HG03432 (cell line): ENCODE data around the gene TPH1.
"Not testable (repeated sequence)": the region's sequence is repeated elsewhere in the genome, so short reads cannot be mapped to it uniquely, and the experiment has no call there.

Experiments used
- ATAC-seq: cut with Tn5 transposase; IDR thresholded peaks from one replicate; pipeline ENCODE4 v1.9.1; 2021; ENCODE audit warnings: mild to moderate bottlenecking, moderate library complexity; ENCODE audit not compliant: unreplicated experiment

The TPH1 gene

GRCh38 chr11:18027475-18027874 lies 18.6 kb downstream of the TPH1 start:
- no peak for ATAC-seq

GRCh38 chr11:18022419-18022818 lies 23.6 kb downstream of the TPH1 start:
- ATAC-seq = no peak

GRCh38 chr11:18019650-18020049 lies 26.4 kb downstream of the TPH1 start:
- no peak for ATAC-seq

- no peak for ATAC-seq
Measured at GRCh38 chr11:18016789-18017188, 29.3 kb downstream of the TPH1 start.

- no peak for ATAC-seq
Measured at GRCh38 chr11:18014876-18015275, 31.2 kb downstream of the TPH1 start.

- ATAC-seq = no peak
Measured at GRCh38 chr11:18013790-18014507, 32.1 kb downstream of the TPH1 start.

- ATAC-seq = peak; percentile 96
Measured at GRCh38 chr11:18012906-18013781, 32.9 kb downstream of the TPH1 start, which contains the start of gene SERGEF. SERGEF (minus strand) TSS chr11:18013047; CDS start chr11:18013010, 37 bp downstream.

- ATAC-seq = no peak
Measured at GRCh38 chr11:18012122-18012905, 33.8 kb downstream of the TPH1 start.

- no peak for ATAC-seq
Measured at GRCh38 chr11:18011633-18012032, 34.4 kb downstream of the TPH1 start.

GRCh38 chr11:18010977-18011586 lies 35.0 kb downstream of the TPH1 start:
- no peak for ATAC-seq

GRCh38 chr11:18010121-18010670 lies 35.9 kb downstream of the TPH1 start:
- ATAC-seq = no peak

GRCh38 chr11:18005376-18006129 lies 40.5 kb downstream of the TPH1 start:
- ATAC-seq = no peak

- no peak for ATAC-seq
Measured at GRCh38 chr11:18001191-18001590, 44.9 kb downstream of the TPH1 start.

- ATAC-seq = peak; percentile 68
Measured at GRCh38 chr11:18000760-18001159, 45.3 kb downstream of the TPH1 start.

- ATAC-seq = not testable (repeated sequence)
Measured at GRCh38 chr11:18000128-18000527, 45.9 kb downstream of the TPH1 start.
